ENCODE measurements around the gene ZFP62.

GRCh38 chr5:180860887-180861822 lies at the start of gene ZFP62:
- TF ChIP-seq CTCF (IDR thresholded peaks at IDR 0.05) (peak in 3 of 6 experiments; percentile 14 to 40 (median 36)), POLR2A (IDR thresholded peaks at IDR 0.05) (peak in 1 of 4 donors; percentile 76), EP300 (IDR thresholded peaks at IDR 0.05) (peak in 1 of 4 donors; percentile 14), POLR2AphosphoS5 (IDR thresholded peaks at IDR 0.05) (peak; percentile 29 to 76)
